ENCODE data around the gene GPR15.
"Not testable (repeated sequence)": the region's sequence is repeated elsewhere in the genome, so short reads cannot be mapped to it uniquely, and the experiment has no call there.

The GPR15 gene

DNA sequence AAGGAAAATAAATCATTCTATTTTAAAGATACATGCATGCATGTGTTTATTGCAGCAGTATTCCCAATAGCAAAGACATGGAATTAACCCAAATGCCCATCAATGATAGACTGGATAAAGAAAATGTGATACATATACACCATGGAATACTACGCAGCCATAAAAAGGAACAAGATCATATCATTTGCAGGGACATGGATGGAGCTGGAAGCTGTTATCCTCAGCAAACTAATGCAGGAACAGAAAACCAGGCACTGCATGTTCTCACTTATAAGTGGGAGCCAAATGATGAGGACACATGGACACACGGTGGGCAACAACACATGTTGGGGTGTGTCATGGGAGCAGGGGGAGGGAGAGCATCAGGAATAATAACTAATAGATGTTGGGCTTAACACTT lies 28.0 kb downstream of the GPR15 start:
- DNase-seq, result not testable (repeated sequence)

DNA sequence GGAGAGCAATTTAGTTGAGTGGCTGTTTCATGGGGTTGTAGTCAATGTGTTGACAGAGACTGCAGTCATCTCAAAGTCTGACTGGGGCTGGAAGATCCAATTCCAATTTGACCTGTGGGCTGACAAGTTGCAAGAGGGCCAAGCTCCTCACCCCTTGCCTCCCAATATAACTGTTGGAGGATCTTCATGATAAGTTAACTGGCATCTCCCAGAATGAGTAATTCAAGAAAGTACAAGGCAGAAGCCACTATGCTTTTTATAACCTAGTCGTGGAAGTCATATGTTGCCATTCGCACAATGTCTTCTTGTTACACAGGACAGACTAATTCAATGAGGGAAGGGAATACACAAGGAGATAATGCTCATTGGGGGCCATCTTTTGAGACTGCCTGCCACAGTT lies 29.1 kb downstream of the GPR15 start:
- no peak for DNase-seq

DNA sequence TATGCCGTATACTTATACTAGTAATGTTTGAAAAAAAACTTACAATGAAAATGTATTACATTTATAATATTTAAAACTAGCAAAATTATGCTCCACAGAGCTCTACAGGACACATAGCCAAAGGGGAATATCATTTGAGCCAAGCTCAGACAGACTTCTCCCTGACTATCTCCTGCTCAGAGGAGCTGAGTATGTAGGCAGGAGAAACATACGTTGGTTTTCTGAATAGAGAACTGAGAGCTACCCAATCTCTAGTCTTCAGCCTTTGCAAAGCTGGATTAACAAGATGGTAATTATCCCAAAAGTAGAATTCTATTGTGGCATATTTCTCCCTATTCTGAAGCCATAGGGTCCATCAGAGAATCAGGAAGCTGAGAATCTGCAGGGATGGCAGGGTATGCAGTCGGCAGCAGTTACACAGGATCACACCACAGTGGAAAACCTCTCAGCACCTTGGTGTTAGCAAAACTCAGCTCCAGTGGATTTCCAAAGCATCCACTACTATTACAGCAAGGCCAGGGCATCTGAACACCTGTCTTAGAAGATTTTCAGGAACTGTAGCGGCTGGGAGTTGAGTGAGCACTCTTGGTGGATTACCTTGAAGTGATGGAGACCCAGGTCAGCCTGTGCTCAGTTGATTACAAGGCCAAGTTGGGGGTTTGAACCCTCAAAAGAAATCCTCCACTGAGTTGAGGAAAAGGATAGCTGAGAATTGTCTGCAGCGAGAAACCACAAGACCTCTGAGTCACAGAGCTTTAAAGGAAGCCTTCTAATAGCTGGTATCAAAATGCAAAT lies 30.1 kb downstream of the GPR15 start:
- DNase-seq, result no peak

DNA sequence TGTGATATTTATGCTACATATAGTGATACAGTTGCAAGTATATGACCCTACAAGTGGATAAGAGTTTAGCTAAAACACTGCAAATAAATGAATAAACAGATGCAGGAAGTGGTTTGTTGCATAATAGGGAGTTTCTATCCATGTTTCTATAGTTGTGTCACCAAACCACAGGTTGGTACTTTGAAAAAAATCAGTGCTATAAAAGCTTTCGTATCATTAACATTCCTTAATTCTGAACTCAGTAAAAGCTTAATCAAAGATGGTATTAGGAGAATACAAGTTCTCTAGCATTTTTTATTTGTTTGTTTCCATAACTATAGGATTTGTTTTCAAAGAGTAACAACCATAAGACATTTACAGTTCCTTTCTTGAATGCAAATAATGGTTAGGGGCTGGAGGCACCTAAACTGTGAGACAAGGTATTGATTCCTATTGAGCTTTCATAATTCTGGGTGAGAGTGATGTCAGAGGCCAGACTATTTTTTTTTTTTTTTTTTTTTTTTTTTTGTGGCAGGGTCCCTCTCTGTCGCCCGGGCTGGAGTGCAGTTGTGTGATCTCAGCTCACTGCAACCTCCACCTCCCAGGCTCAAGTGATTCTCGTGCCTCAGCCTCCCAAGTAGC lies 32.0 kb downstream of the GPR15 start:
- no peak for DNase-seq

DNA sequence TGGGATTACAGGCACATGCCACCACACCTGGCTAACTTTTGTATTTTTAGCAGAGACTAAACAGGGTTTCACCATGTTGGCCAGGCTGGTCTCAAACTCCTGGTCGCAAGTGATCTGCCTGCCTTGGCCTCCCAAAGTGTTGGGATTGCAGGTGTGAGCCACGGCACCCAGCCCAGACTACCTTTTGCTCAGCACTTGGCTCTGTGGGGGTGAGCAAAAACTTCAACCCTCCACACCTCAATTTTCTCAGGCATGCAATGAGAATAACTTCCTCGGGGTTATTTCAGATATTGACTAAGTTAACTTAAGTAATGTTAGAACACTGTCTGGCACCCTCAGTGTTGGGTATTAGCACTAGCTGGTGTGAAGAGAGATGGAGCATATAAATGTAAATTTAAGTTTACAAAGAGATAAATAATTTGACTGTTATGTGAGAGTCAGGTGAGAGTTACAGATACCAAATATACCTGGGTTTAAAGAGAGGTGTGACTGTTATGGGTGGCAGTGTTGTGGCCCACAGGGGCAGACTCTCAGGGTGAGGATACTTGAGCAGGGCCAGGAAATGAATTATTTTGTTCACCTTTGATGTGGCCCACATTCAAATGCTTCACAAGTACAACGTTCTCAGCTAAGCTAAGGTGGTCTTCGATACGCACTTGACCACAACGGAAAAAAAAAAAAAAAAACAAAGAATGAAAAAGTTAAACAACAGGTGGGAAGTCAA lies 32.7 kb downstream of the GPR15 start:
- no peak for DNase-seq

DNA sequence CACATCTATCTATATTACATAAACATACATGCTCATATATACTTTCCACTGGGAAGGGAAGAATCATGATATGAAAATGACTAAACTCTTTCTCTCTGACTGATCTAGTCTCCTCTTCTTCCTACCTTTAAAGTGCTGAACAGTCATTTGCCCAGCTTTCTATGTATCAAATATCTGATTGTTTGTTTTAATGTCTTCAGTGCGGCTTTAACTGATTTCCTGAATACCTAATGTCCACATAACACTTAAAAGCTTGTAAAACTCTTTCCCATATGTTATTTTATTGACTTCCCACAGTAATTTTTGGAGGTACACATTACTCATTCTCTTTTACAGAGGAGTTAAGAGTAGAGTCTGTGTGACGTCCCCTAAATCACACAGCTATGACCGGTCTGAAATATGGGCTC lies 33.5 kb downstream of the GPR15 start:
- no peak for DNase-seq

DNA sequence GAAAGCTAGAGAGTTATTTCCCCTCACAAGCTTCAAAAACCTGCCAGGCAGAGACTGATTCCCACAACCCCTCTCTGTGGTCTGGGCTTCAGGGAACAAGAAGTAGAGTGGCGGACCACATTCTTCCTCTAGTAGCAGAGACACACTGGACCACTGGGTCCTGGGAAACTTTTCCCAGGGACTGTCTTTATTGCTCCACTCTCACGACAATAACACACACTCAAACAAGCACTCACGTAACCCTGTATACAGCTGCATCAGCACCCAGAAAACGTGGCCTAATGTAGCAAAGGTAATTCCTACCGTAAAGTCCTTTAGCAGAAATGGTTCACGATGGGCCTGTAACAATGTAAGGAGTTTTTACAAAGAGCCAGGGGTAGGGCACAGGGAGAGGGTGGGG lies 34.1 kb downstream of the GPR15 start:
- DNase-seq, result no peak

DNA sequence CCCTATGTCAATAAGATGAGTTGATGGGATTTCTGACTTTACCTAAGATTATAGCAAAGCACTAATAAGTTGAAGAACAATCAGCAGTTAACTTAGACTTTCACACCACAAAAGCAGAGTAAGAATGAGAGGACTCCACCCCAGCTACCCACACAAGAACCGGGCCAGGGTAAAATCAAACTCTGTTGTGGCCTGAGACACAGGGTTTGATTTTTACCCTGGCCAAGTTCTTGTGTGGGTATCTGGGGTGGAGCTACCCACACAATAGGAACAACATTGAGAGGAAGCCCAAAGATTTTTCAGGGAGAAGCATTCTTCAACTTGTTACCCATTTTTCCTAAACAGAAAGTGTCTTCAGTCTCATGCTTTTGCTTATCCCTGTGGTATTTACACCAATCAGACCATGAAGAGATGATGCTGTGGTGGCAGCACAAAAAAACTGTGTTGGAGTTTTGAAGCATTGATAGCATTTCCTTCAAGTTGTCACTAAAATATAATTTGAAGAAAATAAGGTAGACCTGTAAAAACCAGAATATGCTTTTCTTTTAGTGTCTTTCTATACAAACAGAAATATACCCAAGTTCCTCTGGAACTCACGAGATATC lies 36.0 kb downstream of the GPR15 start:
- DNase-seq, result no peak

DNA sequence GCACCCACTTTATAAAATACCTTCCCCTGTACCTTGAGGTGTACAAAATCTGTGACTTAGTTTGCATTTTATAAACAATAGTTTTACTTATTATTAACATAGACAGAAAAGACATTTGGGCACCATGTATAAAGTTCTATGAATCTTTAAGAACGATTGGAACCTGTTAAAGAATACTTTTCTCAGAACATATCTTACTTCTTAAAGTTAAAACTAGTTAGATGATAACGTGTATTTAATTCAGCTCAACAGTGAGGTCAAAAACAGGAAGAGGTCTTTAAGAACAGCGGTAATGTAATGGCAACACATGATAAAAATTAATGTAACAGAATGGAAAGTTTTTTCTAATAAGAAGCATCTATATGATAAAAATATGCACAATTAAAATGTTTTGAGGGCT lies 36.6 kb downstream of the GPR15 start:
- no peak for DNase-seq

DNA sequence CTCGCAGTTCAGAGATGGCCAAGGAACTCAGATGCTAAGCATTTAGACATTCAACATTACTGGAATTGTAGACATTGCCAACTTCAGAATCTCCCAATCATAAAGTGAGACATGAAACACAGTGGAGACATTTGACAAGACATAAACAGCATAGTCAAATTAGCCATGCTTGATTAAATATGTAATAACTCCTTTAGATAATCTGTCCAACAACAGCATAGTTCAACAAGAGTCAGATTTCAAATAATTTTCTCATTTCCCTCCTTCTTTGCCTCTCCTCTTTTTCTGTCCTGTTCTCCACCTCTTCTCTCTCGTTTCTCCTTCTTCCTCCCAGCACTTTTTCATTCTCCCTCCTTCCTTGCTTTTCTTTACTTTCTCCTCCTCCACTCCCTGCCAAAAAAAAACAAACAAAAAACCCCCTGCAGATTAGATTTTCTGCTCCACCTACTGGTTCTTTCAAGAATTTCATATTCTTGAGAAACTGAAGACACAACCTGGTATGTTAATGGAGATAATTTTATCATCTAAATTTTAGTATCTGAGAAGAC lies 41.5 kb downstream of the GPR15 start:
- DNase-seq, result no peak

DNA sequence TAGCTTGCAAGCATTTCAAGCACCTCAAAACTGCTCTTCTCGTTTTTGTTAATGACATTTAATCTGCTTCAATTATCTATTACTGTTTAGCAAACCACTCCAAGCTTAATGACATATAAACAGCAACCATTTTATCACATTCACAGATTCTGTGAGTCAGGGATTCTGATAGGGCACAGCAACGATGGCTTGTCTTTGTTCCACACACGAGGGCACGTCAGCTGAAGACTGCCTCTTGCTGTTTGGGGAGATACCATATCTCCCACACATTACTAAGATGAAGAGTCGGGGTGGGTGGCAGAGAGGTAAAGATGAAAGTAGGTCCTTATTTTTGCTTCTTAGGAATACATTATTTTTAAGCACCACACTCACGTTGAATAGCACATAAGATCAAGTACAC lies 42.4 kb downstream of the GPR15 start:
- peak; percentile 33 for DNase-seq

DNA sequence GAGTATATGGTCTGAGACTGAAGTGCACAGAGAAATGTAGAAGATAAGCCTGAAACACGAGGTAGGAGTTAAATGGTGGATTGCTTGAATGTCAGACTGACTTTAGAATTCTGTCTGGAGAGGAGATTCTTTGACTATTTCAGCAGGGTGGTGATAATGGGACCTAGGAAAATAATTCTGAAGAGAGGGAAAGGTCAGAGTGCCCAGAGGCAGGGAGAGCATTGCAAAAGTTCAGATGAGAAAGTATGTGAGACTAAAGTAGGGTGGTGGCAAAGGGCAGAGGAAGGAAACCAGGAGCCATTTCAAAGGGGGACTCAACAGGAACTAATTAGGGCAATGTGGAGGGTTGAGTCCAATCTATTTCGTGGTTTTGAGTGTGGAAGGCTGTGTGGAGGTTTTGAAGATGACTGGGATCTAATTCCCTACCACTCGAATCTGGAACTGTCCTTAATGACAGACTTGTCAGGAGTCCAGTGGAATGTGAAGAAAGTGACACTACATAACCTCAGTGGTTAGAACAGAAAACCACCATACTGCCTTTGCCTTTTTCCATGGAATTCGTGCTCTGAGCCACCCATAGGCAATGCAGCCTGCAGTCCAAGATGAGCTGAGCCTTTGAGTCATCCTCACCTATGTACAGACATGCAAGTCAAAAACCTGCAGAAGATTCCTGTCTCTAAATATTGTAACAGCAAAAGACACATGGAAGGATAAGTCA lies 45.6 kb downstream of the GPR15 start:
- DNase-seq, result no peak

DNA sequence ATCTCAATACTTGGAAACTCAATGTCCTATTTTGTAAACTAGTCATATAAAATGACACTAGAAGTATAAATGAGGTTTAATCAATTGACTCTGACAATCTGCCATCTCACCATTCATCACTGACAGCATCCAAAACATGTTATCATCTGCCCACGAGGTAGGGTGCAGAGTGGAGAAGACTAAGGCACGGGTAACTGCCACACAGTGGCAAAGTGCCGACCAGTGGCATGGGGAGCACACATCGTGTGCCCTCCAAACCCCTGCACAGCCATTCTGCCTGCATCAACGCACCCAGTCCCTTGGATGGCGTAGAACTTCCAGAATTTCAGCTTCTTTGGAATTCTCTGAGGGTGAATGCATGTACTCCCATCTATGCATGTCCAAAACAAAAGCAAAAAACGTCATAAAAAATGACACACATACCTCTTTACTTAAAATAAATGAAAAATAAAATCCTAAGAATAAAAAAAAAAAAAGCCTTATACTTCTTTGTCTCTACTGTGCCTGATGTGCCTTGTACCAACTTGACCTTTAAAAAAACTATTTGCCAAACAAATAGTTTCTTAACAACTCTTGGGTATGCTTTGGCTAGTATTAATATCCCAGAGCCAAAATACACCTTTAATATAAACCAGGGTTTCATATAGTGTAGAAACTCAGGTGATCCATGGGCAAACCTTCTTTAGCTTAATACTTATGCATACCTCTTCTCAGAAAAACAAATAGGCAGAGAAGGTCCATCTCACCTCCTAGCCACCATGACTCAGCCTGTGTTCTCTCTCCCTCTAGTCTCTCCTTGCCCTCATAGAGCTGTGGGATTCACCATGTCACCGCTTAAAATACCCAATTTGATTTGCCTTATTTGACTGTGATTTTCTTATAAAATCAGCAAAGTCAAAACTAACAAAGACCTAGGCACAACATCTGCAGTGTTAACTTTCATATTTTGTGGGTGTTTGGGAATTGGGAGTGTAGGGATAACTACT lies 48.9 kb downstream of the GPR15 start:
- DNase-seq, result no peak

DNA sequence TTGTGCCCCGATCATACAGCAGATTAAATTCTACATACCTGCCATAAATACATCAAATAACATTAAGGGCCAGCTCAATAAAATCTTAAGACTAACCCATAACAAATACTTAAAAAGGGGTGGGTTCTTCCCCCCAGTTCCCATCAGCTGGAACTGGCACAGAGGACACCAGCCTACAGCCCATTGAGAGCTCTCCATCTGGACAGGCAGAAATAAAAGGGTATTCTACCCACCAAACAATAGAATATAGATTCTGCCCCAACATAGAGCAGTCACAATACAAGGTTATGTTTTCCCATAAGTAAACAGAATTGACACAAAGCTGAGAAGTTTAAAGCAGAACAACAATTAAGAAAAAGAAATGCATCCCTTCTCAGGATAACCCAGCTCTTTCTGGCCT lies 49.7 kb downstream of the GPR15 start:
- no peak for DNase-seq

DNA sequence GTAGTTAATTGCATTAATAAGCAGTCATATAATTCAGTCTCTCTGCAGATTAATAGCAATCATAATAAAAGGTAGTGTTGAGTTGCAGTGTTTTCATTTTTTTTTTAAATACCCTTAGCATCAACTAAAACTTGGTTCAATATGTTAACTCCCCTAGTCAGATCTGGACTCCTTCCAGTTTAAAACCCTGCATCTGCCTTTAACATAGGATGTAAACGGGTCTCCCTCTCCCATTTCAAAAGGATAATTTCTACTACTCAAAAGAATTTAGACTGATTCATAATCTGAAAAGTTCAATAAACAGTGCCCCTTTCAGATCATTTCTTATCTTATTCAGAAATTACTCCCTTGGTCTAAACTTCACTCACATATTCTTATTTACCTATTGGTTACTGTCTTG lies 50.3 kb downstream of the GPR15 start:
- DNase-seq, result no peak

DNA sequence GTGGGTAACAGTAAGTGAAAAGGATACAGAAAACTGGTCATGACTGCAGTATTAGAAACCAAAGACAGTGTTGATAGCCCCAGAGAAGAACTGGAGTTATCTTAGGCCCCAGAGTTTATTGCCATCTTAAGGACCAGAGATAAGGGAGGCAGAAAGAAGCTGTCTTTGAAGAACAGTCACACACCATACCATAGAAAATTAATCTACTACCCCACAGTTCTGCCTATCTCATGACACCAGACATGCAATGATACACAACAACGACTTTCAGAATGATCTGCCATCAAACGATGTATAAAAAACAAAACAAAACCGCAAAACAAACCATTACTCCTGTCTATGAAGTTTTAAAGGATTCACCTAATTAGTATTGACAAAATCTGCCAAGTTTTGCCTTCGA lies 52.0 kb downstream of the GPR15 start:
- no peak for DNase-seq

Data from stimulated activated CD4-positive, alpha-beta T cell treated with anti-CD3 and anti-CD28 coated beads, Interleukin-4, amount 100 ng/mL, for 1 hour (primary cell).